HepG2 (cell line): Measurements from ENCODE around the gene TCAP. TPM values are rescaled to one million over a fixed set of nuclear protein-coding genes. Genes with fewer than 3 reads are reported as not detected.

ENCODE experiments used
- CBX2 ChIP-seq, 2 experiments: fragments of 200-600 bp in 1 of 2; sonication (generic); formaldehyde crosslinking in 1 of 2; IDR thresholded peaks; 2 replicates each; pipeline versions ENCODE4 v1.7.0 to v1.8.1; 2018 to 2022; ENCODE audit warnings: low read depth in 2 of 2, low read length in 1 of 2, mild to moderate bottlenecking in 1 of 2, missing genetic modification reagents in 1 of 2
- HNF1A ChIP-seq, 2 experiments: sonication (generic) in 1 of 2; formaldehyde crosslinking in 1 of 2; IDR thresholded peaks; 2 replicates each; pipeline versions ENCODE4 v1.4.0 to v1.6.1; 2016 to 2020; ENCODE audit warnings: borderline replicate concordance in 1 of 2, low read depth in 1 of 2, mild to moderate bottlenecking in 1 of 2, missing genetic modification reagents in 1 of 2
- IRF1 ChIP-seq: sonication (generic); formaldehyde crosslinking; IDR thresholded peaks from 2 replicates; pipeline ENCODE4 v1.4.0; 2020; ENCODE audit warnings: low read depth, mild to moderate bottlenecking, missing genetic modification reagents
- KIAA2018 ChIP-seq: sonication (generic); formaldehyde crosslinking; IDR thresholded peaks from 2 replicates; pipeline ENCODE4 v1.5.0; 2020; ENCODE audit warnings: mild to moderate bottlenecking, missing genetic modification reagents, borderline replicate concordance
- PTBP1 ChIP-seq: fragments of 200-400 bp; formaldehyde crosslinking; IDR thresholded peaks from 2 replicates; pipeline ENCODE4 v1.6.1; 2018; ENCODE audit warnings: low read length, low read depth; ENCODE audit not compliant: poor library complexity, severe bottlenecking
- SMAD1 ChIP-seq: sonication (generic); formaldehyde crosslinking; IDR thresholded peaks from 2 replicates; pipeline ENCODE4 v1.4.0; 2020; ENCODE audit warnings: missing genetic modification reagents, low read depth, mild to moderate bottlenecking, borderline replicate concordance
- ZNF414 ChIP-seq: sonication (generic); formaldehyde crosslinking; IDR thresholded peaks from 2 replicates; pipeline ENCODE4 v1.5.0; 2020; ENCODE audit warnings: missing genetic modification reagents
- ZNF589 ChIP-seq: sonication (generic); formaldehyde crosslinking; conservative IDR thresholded peaks from 2 replicates; pipeline ENCODE4 v1.8.0; 2022; ENCODE audit warnings: mild to moderate bottlenecking, moderate library complexity, missing genetic modification reagents
- ZSCAN22 ChIP-seq: sonication (generic); formaldehyde crosslinking; IDR thresholded peaks from 2 replicates; pipeline ENCODE4 v1.4.0; 2020; ENCODE audit warnings: mild to moderate bottlenecking, missing genetic modification reagents
- polyA plus RNA-seq, 8 experiments: library from polyadenylated mRNA; depleted of rRNA in 3 of 8; stranded (reverse) in 7 of 8; unstranded in 1 of 8; fragments of >200 nt; fragmentation: Illumina TruSeq in 4 of 8; extraction: Trizol in 4 of 8; gene quantifications; 2 replicates each; pipeline versions ENCODE4 v1.2.1 to v1.2.3, GENCODE V29; 2011 to 2016; ENCODE audit warnings: low read depth in 4 of 8, missing spikeins in 1 of 8, mixed read lengths in 1 of 8; ENCODE audit not compliant: insufficient read depth in 1 of 8
- total RNA-seq, 5 experiments: library from RNA; depleted of rRNA; stranded (reverse); fragments of >200 nt; fragmentation: Illumina TruSeq; extraction: Trizol; gene quantifications; 2 replicates each; pipeline ENCODE4 v1.2.3, GENCODE V29; 2016; ENCODE audit warnings: low read depth in 1 of 5

Gene TCAP
- total and polyA plus RNA-seq, 2 of the 13 experiments (the other 11 are each of a cell fraction or from before 2014, with no cell fraction given), result 0.24 to 0.65 TPM

- no peak for TF ChIP-seq IRF1 (CRISPR knock-in tag)
- no peak for TF ChIP-seq HNF1A (IDR thresholded peaks at IDR 0.05; ENCODE audit: low read depth)
- TF ChIP-seq HNF1A (CRISPR knock-in tag; IDR thresholded peaks at IDR 0.05; ENCODE audit: borderline replicate concordance), result no peak
- TF ChIP-seq ZSCAN22 (CRISPR knock-in tag), result no peak
- no peak for TF ChIP-seq SMAD1 (CRISPR knock-in tag)
- no peak for TF ChIP-seq KIAA2018
- TF ChIP-seq ZNF589 (CRISPR knock-in tag), result no peak
- TF ChIP-seq CBX2 (IDR thresholded peaks at IDR 0.05; ENCODE audit: low read depth, low read length), result no peak
- no peak for TF ChIP-seq CBX2 (CRISPR knock-in tag; IDR thresholded peaks at IDR 0.05; ENCODE audit: low read depth)
- no peak for TF ChIP-seq PTBP1
- 0 out of 2 replicates have a peak, but pooled peaks have one; percentile 27 for TF ChIP-seq ZNF414 (CRISPR knock-in tag)
These were observed 12.4 kb upstream of the TCAP start (continued) for GRCh38 chr17:39652587-39653315.
